SK-N-SH treated with all-trans-retinoic acid at 6 μM for 48 hours (cell line): ENCODE measurements around the gene GABBR2.

Experiments
- CSRNP3 ChIP-seq: fragments of 250-450 bp; sonication (Bioruptor Pico); IDR thresholded peaks from 2 replicates; pipeline ENCODE4 v1.5.1; 2021; ENCODE audit warnings: mild to moderate bottlenecking, moderate library complexity
- ISL1 ChIP-seq: fragments of 250-450 bp; sonication (Bioruptor Pico); IDR thresholded peaks from 2 replicates; pipeline ENCODE4 v2.1.2; 2022; ENCODE audit warnings: mild to moderate bottlenecking, moderate library complexity
- RARB ChIP-seq: fragments of 250-450 bp; sonication (Bioruptor Pico); IDR thresholded peaks from 2 replicates; pipeline ENCODE4 v1.8.0; 2021; ENCODE audit warnings: mild to moderate bottlenecking, moderate library complexity
- TOX ChIP-seq: fragments of 250-450 bp; sonication (Bioruptor Pico); IDR thresholded peaks from 2 replicates; pipeline ENCODE4 v1.8.0; 2021; ENCODE audit warnings: mild to moderate bottlenecking, moderate library complexity, borderline replicate concordance
- ZNF8 ChIP-seq: fragments of 450-650 bp; formaldehyde crosslinking; IDR thresholded peaks from 2 replicates; pipeline ENCODE4 v1.5.0; 2020; ENCODE audit warnings: mild to moderate bottlenecking, moderate library complexity

GRCh38 chr9:98598861-98599260 lies 109.9 kb downstream of the GABBR2 start:
- TF ChIP-seq RARB (CRISPR knock-in tag) (no peak), CSRNP3 (no peak), ISL1 (CRISPR knock-in tag) (no peak), ZNF8 (no peak), TOX (CRISPR knock-in tag) (no peak)
